GM18907 (cell line): Measurements from ENCODE around the gene EIF4G3.
"Not testable (repeated sequence)": the region's sequence is repeated elsewhere in the genome, so short reads cannot be mapped to it uniquely, and the experiment has no call there.

Source experiments
- ATAC-seq: cut with Tn5 transposase; IDR thresholded peaks from one replicate; pipeline ENCODE4 v1.9.1; 2021; ENCODE audit warnings: mild to moderate bottlenecking, moderate library complexity; ENCODE audit not compliant: unreplicated experiment

Gene EIF4G3

DNA sequence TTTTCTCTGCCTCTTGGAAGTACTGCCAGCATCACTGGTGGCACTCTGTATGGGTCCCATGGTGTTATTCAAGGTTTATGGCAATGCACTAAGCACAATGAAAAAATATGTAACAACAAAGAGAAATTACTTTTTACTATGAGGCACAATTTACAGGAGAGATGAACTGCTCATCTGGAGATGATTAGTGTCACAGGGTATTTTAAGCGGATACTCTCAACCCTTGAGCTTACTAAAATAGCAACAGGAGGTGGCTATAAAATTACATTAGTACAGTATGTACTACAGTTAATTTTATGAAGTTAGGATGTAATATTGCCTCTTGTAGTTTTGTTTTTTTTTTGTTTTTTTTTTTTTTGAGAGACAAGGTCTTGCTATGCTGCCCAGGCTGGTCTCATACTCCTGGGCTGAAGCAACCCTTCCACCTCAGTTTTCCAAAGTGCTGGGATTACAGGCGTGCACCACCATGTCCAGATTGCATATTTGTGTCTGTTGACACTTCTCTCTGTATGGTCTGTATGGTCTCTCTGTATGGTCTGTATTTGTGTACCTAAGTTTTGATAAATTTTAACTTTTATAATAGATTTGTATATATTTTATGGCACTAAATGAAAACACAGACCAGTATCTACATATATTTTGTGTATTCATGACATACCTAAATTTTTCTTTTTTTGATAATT lies 214.0 kb downstream of the EIF4G3 start:
- ATAC-seq = no peak

DNA sequence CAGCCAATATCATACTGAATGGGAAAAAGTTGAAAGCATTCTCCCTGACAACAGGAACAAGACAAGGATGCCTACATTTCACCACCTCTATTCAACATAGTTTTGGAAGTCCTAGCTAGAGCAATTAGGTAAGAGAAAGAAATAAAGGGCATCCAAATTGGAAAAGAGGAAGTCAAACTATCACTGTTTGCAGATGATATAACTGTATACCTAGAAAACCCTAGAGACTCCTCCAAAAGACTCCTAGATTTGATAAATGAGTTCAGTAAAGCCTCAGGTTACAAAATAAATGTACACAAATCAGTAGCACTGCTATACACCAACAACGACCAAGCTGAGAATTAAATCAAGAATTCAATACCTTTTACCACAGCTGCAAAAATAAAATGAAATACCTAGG lies 218.3 kb downstream of the EIF4G3 start:
- no peak for ATAC-seq

DNA sequence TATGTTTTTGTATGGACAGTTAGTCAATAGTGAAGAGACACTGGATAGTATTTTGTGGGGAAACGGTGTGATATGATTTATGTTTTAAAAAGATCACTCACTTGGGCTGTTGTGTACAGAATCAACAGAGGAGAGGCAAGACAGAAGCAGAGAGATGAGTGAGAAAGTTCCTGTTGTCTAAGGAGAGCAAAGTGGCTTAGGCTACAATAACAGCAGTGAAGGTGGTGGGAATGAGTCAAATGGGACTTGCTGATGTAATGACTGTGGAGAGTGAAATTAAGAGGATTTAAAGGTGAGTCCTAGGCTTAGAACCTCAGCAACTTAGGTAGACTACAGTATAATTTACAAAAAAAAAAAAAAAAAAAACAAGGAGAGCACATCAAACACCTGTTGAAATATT lies 220.4 kb downstream of the EIF4G3 start:
- no peak for ATAC-seq

DNA sequence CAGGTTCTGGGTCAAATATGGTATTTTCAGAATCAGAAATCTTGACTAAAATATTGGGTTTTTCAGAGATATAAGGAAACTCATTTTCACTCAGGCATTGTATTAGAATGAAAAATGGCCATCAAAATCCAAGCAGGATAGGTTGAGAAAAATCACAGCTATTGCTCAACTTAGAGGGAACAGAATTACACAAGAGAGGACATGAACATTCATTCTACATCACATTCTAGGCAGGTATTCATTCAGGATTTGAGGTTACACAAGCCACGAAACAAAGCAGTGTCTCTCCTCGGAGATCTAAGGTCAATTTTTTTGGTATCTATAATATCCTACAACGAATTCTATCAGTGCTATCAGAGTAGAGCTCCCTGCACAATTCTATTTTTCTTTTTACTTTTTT lies 226.0 kb downstream of the EIF4G3 start:
- no peak for ATAC-seq

DNA sequence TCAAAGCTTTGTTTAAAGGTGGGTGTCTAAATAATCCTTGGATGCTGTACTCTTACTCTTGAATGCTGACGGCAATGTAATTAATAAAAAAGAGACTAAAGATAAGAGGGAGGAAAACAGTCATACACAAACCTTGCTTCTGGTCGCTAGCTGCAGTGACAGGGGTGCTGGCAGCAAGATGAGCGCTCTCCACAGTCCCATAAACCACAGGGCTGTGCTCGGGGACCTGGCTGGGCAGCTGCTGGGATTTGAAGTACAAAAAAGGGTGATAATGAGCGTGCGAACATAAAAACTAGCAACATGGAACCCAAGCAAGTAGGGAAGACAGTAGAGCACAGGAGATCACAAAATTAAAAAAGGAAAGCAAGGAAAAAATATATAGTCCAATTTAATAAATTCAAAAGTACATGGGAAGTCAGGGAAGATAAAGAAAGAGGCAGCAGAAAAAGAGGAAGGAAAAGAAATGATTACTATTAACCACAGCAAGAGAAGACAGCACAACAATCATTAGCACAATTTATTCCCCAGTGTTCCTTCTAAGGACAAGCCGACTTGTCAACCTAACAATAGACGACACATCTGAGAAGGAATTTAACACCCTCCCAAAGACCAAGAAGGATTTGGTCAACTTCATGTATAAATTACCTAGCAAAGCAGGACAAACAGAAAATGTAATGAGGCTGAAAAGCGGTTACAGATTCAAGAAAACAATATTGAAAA lies 226.7 kb downstream of the EIF4G3 start:
- ATAC-seq = no peak

DNA sequence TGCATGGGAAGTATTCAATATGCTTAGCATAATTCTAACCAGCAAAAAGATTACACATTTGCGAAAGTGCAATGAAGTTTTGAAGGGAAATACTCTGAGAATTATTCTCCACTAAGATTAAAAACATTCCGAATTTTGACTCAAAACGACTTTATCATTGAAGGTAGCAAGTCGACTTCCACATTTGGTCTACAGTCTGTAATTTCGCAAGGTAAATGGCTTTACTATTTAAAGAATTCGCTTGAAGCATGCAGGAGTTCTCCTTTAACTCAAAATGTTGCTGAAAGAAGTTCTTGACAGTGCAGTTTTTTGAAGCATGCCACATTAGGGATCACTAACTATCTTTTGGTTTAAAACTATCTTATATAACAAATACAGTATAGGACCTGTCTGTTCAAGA lies 228.6 kb downstream of the EIF4G3 start:
- ATAC-seq = no peak

DNA sequence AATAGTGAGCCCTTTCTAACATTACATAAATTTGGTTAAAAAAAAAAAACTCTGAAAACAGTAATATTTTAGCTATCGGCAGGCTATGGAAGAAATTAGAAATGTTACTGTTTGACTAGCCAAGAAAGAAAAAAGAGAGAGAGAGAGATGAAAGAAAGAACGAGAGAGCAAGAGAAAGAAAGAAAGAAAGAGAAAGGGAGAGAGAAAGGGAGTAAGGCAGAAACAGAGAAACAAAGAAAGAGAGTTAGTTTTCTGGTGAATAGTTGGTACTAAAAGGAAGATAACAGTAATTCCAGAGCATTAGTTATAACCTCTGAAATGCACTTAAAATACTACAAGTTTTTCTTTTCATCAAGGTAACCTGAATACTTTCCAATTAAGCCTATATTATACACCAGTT lies 229.3 kb downstream of the EIF4G3 start:
- no peak for ATAC-seq

DNA sequence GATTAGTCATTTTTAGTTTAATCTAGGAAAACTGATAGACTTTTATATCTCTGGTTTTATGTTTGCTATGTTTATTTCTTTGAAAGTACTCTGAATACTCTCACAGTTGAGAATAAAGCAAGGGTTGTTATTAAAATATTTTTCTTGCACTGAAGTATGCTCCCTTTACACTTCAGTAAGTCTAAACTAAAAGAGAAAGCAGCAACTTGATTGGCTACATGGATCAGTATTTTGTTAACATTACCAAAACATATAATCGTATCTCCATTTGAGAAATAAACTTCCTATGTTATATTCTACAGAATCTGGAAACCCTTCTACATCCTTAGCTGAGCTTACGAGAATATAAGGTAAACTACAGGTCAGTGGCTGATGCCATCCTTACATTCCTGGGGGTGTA lies 240.1 kb downstream of the EIF4G3 start:
- no peak for ATAC-seq

DNA sequence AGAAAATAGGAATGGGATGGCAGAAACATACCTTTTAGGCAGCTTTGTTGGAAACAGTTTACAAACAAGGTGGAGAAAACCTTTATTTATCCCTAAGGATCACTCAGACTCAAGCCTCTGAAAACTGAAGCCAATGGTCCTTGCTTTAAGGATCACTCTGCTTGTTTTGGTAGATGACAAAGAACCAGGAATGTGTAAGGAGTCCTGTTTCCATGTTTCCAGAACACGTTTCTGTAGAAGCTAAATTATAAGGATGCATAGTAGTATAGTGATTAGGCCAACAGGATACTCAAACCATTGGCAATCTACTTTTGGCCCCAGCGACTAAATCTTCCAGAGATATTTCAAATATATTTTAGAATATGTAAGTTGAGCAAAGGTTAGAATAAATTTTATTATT lies 240.5 kb downstream of the EIF4G3 start:
- ATAC-seq = no peak

DNA sequence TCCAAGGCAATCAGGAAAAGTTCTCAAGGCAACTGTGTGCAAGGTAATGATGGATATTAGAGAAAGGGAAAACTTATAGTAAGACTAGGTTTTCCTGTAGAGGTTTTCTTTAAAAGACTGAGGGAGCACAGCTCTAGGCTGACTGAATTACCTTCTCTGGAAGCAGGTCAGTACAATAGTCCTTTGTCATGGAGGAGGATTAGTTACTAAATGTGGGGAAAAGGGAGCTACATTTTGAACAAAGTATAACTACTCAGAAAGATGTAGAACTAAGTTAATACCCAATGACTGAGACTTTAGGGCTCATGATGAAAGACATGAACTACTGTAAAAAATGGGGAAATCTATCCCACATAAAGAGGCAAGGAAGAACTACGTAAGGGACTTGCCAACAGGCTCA lies 241.0 kb downstream of the EIF4G3 start:
- no peak for ATAC-seq

DNA sequence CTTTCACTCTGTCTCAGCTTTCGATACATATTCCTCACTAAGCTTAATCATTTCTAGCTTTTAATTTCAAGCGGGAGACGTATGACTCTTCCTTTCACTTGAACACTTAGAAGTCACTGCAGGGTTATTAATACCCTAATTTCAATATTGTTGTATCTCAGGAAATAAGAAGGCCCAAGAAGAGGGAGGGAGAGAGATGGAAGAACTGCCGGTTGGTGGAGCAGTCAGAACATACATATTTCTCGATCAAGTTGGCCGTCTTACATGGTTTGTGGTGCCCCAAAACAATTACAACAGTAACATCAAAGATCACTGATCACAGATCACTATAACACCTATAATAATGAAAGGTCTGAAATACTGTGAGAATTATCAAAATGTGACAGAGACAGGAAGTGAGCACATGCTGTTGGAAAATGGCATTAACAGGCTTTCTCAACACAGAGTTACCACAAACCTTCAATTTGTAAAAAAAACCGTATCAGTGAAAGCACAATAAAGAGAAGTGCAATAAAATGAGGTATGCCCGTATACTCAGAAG lies 244.2 kb downstream of the EIF4G3 start:
- ATAC-seq = no peak

DNA sequence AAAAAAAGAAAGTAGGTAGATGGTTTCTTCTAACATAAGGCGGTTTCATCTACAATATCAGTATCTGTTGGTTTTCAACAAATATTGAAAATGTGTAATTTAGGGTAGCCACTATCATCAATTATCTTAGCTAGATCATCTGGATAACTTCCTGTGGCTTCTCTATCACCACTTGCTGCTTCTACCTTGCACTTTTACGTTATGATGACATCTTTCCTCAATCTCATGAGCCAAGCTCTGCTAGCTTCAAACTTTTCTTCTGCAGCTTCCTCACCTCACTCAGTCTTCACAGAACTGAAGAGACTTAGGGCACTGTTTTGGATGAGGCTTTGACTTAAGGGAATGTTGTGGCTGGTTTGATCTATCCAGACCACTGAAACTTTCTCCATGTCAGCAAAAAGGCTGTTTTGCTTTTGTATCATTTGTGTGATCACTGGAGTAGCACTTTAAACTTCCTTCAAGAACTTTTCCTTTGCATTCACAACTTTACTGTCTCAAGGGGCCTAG lies 244.7 kb downstream of the EIF4G3 start:
- ATAC-seq = no peak

DNA sequence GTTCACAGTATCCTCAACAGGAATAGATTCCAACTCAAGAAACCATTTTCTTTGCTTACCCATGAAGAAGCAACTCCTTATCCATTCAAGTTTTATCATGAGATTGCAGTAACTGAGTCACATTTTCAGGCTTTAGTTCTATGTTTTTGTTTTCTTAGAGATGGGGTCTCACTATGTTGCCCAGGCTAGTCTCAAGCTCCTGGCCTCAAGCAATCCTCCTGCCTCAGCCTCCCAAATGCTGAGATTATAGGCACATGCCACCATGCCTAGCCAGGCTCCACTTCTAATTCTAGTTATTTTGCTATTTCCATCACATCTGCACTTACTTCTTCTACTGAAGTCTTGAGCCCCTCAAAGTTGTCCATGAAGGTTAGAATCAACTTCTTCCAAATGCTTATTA lies 246.3 kb downstream of the EIF4G3 start:
- ATAC-seq = no peak

DNA sequence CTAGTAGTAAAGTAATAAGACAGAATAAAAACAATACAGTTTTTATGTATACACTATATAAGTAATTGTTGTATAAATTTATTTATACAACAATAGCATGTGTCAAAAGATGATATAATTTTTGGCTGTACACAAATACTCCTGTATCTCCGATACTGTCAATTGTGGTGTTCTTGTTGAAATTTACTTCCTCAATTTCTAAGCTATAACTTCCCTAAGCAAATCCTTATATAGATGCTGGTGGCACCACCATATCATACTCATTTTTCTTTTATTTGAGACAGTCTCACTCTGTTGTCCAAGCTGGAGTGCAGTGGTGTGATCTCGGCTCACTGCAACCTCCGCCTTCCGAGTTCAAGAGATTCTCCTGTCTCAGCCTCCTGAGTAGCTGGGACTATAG lies 248.6 kb downstream of the EIF4G3 start:
- ATAC-seq = no peak

DNA sequence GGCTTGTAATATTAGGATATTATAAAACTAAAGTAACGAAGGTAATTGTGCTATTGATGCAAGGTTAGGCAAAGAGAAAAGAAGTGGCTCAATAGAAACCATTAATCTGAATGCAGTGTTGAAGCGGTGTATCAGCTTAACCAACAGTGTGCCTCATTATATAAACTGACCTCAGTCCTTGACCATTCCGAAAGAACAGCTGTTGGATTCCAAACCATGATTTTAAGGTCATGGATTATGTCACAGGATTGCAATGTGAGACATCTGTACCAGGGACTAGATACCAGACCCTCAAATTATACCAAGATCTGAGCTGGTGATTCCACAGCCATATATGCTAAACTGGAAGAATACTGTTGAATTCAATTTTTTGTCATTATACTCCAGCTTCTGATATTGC lies 255.4 kb downstream of the EIF4G3 start:
- ATAC-seq = no peak

DNA sequence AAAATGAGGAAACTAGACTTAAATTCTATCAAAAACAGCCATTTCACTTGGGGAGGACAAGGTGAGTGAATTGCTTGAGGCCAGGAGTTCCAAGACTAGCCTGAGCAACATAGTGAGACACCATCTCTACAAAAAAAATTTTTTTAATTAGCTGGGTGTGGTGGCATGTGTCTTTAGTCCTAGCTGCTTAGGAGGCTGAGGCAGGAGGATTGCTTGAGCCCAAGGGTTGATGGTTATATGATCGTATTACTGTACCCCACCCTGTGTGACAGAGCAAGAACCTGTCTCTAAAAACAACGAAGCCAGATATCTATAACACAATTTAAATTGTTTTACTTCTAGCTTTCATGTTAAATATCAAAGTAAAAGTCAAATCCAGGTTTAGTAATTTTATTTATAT lies 263.5 kb downstream of the EIF4G3 start:
- ATAC-seq = no peak

DNA sequence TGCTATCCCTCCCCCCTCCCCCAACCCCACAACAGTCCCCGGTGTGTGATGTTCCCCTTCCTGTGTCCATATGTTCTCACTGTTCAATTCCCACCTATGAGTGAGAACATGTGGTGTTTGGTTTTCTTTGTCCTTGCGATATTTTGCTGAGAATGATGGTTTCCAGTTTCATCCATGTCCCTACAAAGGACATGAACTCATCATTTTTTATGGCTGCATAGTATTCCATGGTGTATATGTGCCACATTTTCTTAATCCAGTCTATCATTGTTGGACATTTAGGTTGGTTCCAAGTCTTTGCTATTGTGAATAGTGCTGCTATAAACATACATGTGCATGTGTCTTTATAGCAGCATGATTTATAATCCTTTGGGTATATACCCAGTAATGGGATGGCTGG lies 269.2 kb downstream of the EIF4G3 start:
- not testable (repeated sequence) for ATAC-seq

DNA sequence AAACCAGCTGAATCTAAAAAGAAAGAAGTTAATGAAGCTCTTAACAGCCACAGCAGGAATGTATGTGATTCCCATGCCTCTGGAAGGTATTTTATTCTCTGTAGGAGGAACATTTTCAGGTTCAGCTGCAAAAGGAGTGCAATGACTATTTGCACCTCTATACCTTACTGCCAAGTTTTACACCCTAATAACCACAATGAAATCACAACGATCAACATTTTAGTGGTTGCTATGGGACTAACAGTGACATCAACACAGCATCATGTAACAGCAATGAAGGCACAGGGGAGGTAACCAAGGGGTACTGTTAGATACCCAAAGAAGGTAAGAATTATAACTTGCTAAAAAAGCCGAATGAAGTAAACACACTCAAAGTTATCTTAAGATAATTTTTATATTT lies 273.3 kb downstream of the EIF4G3 start:
- no peak for ATAC-seq

DNA sequence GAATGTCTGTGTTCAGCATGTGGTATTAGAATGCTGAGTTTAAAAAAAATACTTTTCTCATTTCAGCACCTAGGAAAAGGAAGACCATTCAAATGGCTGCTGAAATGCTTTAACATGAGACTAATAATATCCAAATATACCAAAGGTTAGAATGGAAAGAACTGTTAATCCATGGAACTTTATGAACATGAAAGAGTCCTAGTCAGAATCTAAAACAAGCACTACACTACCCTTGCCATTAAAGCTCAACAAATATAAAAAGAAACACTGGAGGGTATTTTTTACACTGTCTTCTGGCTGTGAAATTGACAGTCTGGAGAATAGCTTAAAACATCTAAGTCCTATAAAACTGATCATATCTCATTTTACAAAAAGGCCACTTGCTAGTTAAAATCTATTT lies 276.6 kb downstream of the EIF4G3 start:
- no peak for ATAC-seq

DNA sequence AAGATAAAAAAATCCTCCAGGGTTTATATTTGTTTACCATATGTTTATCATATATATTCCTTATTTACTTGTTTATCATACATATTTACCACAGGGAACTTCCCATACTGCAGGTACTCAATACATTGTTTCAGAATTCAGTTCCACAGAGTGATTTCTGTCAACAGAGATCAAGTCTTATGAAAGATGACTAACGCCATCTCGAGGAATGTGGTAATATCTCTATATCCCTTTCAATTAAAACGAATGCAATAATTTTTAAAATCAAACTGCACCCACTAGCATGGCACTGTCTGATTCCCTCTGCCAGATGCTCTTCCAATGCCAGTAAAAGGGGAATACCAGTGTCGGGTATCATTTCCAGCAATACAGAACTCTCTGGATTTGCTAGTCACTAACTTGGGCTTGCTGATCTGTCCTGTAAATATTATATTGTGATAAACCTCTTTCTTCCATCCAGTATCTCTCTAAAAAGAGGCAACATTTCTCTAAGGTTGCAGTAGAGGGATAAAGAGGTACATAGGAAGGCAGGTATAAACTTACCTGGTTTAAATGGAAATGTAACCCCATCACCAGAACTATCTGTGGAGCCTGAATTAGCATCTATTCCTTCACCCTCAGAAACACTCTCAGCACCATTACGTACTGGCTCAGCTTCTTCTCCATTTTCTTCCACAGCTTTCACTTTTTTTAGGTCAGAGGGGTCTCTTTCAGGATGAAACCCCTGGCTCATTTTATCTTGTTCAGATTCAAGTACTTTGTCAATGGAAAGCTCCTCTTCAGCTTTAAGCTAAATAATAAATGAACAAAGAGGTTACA lies 277.3 kb downstream of the EIF4G3 start:
- no peak for ATAC-seq

DNA sequence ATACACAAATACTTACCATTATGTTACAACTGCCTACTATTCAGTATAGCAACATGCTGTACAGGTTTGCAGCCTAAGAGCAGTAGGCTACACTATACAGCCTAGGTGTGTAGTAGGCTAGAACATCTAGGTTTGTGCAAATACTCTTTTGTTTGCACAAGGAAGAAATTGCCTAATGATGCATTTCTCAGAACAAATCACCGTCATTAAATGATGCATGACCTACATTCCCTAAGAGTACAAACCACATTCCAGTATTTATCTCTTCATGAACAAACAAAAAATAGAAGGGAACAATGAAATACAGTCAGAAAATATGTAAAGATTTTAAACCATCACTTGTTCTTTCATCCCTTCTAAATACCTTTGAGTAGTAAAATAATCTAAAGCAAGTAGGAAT lies 279.9 kb downstream of the EIF4G3 start:
- no peak for ATAC-seq

DNA sequence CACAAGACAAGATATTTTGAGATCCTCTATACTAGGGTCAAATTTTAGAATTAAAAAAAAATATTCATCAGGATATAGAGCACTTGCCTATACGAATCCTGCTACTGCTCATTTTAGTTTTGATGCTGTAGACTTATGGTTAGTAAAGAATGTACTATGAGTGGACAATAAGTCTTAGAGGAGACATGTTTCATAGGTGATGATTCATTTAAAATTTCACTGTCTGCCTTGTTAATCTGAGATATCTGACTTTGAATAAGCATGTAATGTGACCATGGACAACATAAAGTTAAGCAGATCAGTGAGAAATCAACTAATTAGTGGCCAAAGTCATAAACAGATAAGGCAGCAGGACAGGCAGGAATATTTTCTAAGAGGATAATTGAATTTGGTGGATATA lies 282.8 kb downstream of the EIF4G3 start:
- no peak for ATAC-seq
